ENCODE measurements around the gene PTPMT1.
"Not testable (repeated sequence)": the region's sequence is repeated elsewhere in the genome, so short reads cannot be mapped to it uniquely, and the experiment has no call there.

The PTPMT1 gene

DNA sequence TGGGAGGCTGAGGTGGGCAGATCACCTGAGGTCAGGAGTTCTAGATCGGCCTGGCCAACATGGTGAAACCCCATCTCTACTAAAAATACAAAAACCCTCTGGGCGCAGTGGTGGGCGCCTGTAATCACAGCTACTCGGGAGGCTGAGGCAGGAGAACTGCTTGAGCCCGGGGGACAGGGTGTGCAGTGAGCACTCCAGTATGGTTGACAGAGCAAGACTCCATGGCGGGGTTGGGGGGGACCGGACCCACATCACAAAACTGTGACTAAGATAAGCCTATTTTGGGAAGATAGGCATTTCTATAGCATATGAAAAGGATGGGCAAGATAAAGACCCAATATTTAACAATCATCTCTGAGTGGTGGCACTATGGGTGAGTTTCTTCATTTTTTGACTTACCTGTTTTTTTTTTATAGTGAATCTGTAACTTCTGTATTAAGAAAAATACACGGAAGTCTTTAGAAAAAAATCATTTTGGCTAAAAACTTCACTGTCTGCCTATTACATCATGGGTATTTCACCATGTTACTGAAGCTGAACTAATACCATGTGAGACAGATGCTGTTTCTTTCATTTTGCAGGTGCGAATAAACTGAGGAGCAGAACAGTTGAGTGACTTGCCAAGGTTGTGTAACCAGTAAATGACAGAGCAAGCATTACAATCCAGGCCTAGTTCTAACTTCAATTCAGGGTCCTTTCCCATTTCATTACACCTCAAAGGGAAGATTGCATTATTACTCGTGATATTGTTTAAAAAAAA is 14.9 kb upstream of the PTPMT1 start:
- no peak for FAIRE-seq

GRCh38 chr11:47551086-47551485 is 14.3 kb upstream of the PTPMT1 start:
- FAIRE-seq: no peak

DNA sequence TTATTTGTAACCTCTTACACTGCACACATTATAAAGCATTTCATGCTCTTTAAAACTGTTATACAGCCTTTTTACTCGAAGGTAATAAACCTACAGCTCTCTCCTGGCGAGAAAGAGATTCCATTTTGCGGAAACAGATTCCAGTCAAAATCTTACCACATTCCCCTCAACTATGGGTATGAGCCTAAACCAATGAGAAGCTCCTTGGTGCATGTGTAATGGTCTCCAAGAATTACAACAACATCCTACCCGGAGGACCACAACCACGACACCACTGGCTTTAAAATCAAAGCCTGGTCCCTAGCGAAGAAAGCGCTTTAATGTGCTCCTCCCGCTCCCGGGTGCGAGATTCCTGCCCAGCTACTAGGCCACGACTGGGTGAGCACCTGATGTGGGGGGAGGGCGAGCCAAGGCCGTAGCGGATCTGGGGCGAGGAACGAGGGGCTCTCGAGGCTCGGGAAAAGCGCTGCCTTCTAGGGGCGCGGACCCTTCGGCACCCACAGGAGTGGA is 13.3 kb upstream of the PTPMT1 start:
- no peak for FAIRE-seq

- FAIRE-seq: no peak
These were observed 12.6 kb upstream of the PTPMT1 start, which contains the start of gene CELF1 for GRCh38 chr11:47552566-47553405. Gene CELF1, minus strand, starts transcription at chr11:47553132. Its CDS starts 53,609 bp downstream, at chr11:47499523.

DNA sequence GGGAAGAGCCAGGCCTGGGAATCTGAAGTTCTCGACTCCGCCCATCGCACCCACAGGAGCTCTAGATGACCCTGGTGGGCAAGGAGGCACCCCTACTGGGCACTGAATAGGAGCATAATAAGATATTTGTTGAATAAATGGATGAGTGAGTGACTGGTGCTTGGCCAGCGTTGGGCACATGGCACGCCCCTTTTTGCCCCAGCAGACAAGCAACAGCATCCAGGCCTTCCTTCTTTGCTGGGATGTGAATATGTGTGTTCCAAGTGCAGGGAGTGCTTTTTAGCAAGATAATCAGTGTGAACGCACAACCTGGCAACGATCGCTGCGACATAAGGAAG is 12.0 kb upstream of the PTPMT1 start:
- no peak for FAIRE-seq

DNA sequence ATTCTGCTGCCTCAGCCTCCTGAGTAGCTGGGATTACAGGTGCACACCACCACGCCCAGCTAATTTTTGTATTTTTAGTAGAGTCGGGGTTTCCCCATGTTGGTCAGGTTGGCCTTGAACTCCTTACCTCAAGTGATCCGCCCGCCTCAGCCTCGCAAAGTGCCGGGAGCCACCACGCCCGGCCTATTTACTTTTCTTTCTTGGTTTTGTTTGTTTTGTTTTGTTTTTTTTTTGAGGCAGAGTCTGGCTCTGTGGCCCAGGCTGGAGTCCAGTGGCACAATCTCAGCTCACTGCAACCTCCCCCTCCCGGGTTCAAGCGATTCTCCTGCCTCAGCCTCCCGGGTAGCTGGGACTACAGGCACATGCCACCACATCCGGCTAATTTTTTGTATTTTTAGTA is 8.4 kb upstream of the PTPMT1 start:
- not testable (repeated sequence) for FAIRE-seq

DNA sequence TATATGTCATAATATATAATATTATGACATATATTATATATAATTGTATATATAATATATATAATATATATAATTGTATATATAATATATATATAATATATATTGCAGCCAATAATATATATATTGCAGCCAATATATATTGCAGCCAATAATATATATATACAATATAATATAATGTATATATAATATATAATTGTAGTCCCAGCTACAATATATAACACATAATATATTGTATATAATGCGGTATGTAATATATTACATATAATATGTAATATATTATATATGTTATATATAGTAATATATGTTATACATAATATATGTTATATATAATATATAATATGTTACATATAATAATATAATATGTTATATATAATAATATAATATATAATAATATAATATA is 6.7 kb upstream of the PTPMT1 start:
- no peak for FAIRE-seq

- no peak for FAIRE-seq
These were observed 5.0 kb upstream of the PTPMT1 start for GRCh38 chr11:47560426-47560825.

DNA sequence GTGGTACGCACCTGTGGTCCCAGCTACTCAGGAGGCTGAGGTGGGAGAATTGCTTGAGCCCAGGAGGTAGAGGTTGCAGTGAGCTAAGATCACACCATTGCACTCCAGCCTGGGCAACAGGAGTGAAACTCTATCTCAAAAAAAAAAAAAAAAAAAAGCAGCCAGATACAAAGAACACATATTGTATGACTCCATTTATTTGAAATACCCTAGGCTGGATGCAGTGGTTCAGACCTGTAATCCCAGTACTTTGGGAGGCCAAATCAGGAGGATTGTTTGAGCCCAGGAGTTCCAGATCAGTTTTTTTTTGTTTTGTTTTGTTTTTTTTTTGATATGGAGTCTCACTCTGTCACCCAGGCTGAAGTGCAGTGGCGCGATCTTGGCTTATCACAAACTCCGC is 3.0 kb upstream of the PTPMT1 start:
- FAIRE-seq: not testable (repeated sequence)

DNA sequence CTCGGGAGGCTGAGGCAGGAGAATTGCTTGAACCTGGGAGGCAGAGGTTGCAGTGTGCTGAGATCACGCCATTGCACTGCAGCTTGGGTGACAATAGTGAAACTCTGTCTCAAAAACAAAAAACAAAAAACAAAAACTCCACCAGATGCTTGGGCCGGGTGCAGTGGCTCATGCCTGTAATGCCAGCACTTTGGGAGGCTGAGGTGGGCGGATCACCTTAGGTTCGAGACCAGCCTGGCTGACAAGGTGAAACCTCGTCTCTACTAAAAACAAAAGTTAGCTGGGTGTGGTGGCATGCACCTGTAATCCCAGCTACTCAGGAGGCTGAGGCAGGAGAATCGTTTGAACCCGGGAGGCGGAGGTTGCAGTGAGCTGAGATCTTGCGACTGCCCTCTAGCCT is 1.0 kb upstream of the PTPMT1 start:
- FAIRE-seq: not testable (repeated sequence)

DNA sequence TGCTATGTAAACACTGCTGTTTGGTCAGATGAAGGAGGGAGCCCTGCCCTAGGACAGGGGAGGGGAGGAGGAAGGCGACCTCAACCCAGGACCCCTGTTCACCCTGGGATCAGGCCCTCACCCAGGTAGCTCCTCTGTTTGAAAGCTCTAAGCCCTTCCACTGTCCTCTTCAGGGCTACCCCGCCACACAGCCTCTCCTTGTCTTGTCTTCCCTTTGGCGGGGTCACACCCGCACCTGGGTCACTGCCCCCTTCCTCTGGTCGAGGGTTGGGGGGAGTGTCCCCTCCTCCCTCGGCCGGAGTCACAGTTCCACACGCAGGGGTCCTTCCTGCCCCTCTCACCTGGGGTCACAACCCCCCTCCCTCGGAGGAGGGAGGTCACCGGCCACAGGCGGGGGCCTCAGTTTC is 463 bp upstream of the PTPMT1 start:
- FAIRE-seq: no peak

GRCh38 chr11:47566149-47566698 is 825 bp downstream of the PTPMT1 start:
- FAIRE-seq: no peak

GRCh38 chr11:47569646-47570045 is 4.2 kb downstream of the PTPMT1 start:
- no peak for FAIRE-seq

- no peak for FAIRE-seq
These were observed 5.4 kb downstream of the PTPMT1 start for GRCh38 chr11:47570651-47571356.

DNA sequence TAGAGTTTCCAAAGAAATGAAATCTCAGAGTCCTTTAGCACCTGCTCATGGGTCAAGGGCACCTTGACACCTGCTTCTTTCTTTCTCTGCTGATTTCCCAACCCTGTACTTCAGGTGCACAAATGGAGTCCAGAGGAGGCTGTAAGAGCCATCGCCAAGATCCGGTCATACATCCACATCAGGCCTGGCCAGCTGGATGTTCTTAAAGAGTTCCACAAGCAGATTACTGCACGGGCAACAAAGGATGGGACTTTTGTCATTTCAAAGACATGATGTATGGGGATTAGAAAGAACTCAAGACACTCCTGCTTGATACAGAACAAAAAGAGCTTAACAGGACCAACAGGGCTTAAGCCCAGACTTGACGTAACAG is 5.9 kb downstream of the PTPMT1 start:
- no peak for FAIRE-seq

DNA sequence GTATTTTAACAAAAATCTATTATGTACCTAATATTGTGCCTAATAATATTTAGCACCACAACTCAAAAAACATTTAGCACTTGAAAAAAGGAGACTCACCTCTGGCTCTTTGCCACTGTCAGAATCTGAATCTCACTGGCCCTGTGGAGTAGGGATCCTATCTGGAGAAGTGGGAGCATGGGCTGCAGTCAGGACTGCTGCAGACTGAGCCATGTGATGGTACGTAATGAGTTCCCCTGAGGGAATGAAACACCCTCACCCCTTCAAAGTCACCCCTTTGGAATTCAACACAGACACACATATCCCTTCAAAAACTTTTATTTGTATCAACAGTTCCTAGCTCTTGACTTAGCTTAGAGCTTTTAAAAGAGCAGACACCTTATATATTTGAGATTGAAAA is 6.5 kb downstream of the PTPMT1 start:
- no peak for FAIRE-seq

DNA sequence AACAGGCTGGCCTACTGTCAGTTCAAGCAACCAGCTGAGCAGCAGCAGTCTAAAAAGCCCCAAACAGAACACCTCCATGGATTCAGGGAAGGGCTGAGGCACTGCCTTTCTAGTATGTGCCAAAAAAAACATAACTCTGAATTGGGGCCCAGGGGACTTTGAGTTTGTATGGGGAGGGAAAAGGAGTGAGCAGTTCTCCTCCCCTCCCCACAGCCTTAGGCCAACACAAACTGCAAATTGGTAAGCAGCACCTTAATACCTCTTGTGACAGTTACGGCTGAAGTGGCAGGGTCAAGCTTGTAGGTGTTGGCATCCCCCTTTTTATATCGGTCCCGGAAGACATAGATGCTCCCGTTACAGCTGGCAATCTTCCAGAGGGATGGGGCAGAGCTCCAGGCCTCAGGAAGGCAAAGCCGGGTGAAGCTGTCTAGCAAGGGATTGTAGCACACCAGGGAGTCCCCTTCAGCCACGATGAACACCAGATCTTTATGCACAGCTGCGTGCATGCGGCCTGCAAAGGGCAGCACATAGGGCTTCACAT is 7.4 kb downstream of the PTPMT1 start:
- no peak for FAIRE-seq

GRCh38 chr11:47573321-47573720 is 7.9 kb downstream of the PTPMT1 start:
- FAIRE-seq: no peak

- FAIRE-seq: no peak
These were observed 12.2 kb downstream of the PTPMT1 start for GRCh38 chr11:47577460-47578041.

- no peak for FAIRE-seq
These were observed 13.4 kb downstream of the PTPMT1 start, which contains the start of the genes KBTBD4 and NDUFS3 for GRCh38 chr11:47578524-47579494. Gene KBTBD4, minus strand, starts transcription at chr11:47578970. Its CDS starts 19 bp downstream, at chr11:47578951. Gene NDUFS3, plus strand, starts transcription at chr11:47579074. Its CDS starts 18 bp downstream, at chr11:47579092.

DNA sequence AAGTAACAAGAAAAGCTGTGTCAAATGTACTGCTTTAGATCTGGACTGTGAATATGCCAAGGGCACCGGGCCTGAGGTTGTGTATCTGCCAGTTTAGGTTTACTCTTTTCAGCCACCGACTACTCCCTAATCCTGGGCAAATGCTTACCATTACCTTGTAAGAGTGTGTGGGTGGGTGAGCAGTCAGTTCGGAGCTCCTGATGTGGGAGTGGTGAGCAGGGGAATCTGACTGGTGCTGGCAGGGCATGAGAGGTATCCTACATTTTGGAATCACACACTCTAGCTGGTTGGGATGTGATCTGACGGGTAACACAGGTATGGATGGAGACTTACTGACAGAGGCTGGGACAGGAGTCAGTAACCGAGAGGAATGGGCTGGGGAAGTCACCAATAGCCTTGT is 18.4 kb downstream of the PTPMT1 start:
- FAIRE-seq: no peak
